ENCODE results near the gene CTDSP1.

DNA sequence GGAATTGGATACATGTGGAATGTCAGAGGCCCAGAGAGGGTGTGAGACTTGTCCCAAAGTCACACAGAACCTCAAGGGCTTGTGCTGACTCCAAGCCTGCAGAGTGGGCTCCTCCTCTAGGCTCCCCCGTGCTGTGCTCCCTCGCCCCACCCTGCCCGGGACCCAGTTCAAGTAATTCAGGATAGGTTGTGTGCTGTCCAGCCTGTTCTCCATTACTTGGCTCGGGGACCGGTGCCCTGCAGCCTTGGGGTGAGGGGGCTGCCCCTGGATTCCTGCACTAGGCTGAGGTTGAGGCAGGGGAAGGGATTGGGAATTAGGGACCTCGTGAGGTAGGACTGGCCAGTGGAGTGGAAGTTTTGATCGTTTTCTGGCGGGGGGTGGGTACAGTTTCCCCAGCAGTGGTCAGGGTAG, 2.8 kb downstream of the CTDSP1 start:
- TF ChIP-seq, protein P1, sequence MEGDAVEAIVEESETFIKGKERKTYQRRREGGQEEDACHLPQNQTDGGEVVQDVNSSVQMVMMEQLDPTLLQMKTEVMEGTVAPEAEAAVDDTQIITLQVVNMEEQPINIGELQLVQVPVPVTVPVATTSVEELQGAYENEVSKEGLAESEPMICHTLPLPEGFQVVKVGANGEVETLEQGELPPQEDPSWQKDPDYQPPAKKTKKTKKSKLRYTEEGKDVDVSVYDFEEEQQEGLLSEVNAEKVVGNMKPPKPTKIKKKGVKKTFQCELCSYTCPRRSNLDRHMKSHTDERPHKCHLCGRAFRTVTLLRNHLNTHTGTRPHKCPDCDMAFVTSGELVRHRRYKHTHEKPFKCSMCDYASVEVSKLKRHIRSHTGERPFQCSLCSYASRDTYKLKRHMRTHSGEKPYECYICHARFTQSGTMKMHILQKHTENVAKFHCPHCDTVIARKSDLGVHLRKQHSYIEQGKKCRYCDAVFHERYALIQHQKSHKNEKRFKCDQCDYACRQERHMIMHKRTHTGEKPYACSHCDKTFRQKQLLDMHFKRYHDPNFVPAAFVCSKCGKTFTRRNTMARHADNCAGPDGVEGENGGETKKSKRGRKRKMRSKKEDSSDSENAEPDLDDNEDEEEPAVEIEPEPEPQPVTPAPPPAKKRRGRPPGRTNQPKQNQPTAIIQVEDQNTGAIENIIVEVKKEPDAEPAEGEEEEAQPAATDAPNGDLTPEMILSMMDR (IDR thresholded peaks at IDR 0.05), result no peak
- no peak for TF ChIP-seq POLR2A (IDR thresholded peaks at IDR 0.05)
